ENCODE measurements around the gene DUSP10.

DUSP10 gene

DNA sequence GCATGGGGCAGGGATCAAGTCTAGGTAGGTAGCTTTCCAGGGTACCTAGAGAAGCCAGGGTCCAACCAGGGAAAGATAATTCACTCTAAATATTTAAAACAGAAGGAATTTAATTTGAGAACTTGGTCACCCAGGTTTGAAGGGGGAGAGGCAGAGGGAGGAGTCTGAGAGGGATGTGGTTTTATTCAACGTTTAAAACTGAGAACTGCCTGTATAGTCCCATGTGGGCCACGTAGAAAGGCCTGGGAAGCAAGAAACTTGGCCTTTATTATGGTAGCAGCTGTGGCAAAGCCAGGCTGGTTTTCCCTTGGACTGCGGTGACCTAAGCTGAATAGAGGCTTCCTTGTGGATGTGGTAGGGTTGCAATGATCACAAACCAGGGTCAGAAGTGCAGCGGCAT lies 42.0 kb upstream of the DUSP10 start:
- Histone ChIP-seq H3F3A (ENCODE audit: low read depth) (no peaks in the 10 kb centered on the region), H3K9me3 (ENCODE audit: insufficient read depth, low read depth, low read length) (no peaks in the 10 kb centered on the region), H3K79me2 (ENCODE audit: insufficient read depth, low read length) (no peaks in the 10 kb centered on the region), H3K4me2 (ENCODE audit: low read depth, low read length, poor library complexity, severe bottlenecking) (peak overlapping the region; percentile 79), H3K9me2 (replicated peaks; ENCODE audit: low read depth, low read length) (no peaks in the 10 kb centered on the region), H3K4me3 (ENCODE audit: low read length, poor library complexity, severe bottlenecking) (peak overlapping the region; percentile 65), H3K4me1 (ENCODE audit: insufficient read depth, low read length, poor library complexity, severe bottlenecking) (peaks cover 61% of the 10 kb centered on the region), H2AFZ (ENCODE audit: low read length) (no peak overlapping the region), H3K9ac (ENCODE audit: low read depth, low read length, poor library complexity, severe bottlenecking) (peak overlapping the region; percentile 36), H3K36me3 (ENCODE audit: insufficient read depth, low read length) (no peaks in the 10 kb centered on the region), H3K27me3 (ENCODE audit: insufficient read depth, low read length, poor library complexity, severe bottlenecking) (no peaks in the 10 kb centered on the region), H4K20me1 (ENCODE audit: insufficient read depth, low read length, poor library complexity, severe bottlenecking) (no peaks in the 10 kb centered on the region)
- TF ChIP-seq EZH2phosphoT487 (IDR thresholded peaks at IDR 0.05; ENCODE audit: borderline replicate concordance) = no peak
- TF ChIP-seq, protein P1, sequence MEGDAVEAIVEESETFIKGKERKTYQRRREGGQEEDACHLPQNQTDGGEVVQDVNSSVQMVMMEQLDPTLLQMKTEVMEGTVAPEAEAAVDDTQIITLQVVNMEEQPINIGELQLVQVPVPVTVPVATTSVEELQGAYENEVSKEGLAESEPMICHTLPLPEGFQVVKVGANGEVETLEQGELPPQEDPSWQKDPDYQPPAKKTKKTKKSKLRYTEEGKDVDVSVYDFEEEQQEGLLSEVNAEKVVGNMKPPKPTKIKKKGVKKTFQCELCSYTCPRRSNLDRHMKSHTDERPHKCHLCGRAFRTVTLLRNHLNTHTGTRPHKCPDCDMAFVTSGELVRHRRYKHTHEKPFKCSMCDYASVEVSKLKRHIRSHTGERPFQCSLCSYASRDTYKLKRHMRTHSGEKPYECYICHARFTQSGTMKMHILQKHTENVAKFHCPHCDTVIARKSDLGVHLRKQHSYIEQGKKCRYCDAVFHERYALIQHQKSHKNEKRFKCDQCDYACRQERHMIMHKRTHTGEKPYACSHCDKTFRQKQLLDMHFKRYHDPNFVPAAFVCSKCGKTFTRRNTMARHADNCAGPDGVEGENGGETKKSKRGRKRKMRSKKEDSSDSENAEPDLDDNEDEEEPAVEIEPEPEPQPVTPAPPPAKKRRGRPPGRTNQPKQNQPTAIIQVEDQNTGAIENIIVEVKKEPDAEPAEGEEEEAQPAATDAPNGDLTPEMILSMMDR (conservative IDR thresholded peaks at IDR 0.05; ENCODE audit: low read length) = no peak

DNA sequence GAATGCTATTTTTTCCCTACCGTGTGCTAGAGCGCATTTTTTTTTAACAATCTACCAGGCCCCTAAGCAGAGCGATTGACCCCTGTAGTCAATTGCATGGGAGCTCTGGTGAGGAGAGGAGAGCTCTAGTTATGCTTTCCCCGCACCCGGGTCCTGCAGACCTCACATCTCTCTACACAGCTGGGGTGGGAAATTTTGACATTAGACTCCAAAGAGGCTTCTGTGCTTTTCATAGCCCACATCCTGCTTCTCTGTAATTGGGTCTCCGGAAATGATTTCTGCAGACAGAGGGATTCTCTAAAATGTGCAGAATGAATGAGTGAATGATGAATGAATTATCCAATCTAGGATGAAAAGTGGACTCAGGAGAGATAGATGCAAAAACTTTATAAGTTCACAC lies 41.5 kb upstream of the DUSP10 start:
- H3K4me1 ChIP-seq (ENCODE audit: insufficient read depth, low read length, poor library complexity, severe bottlenecking) = peaks cover 66% of the 10 kb centered on the region
- TF ChIP-seq, protein P1 (conservative IDR thresholded peaks at IDR 0.05; ENCODE audit: low read length) = no peak

DNA sequence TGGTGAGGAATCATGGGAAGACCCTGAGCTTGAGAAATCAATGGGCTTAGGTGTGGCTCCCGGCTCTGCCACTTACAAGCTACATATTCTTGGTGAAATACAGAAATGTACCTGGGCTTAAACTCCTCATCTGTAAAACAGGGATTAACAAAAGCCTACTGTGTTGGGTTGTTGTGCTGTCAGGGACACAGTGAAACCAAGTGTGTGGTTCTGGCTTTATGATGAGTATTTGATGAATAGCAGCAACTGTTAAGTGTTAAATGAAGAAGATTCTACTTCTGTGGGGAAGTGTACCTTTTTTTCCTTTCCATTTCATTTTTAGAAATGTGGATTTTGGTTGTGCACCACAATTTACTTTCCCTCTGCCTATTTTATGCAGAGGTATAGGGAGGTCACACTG lies 41.1 kb upstream of the DUSP10 start:
- no peak for TF ChIP-seq EZH2phosphoT487 (IDR thresholded peaks at IDR 0.05; ENCODE audit: borderline replicate concordance)
- TF ChIP-seq, protein P1 (conservative IDR thresholded peaks at IDR 0.05; ENCODE audit: low read length) = no peak
- H3K27me3 ChIP-seq (ENCODE audit: insufficient read depth, low read length, poor library complexity, severe bottlenecking) = no peaks in the 10 kb centered on the region
- H3K4me1 ChIP-seq (ENCODE audit: insufficient read depth, low read length, poor library complexity, severe bottlenecking) = peaks cover 71% of the 10 kb centered on the region
- no peaks in the 10 kb centered on the region for H3K36me3 ChIP-seq (ENCODE audit: insufficient read depth, low read length)
- H3F3A ChIP-seq (ENCODE audit: low read depth) = peaks cover 5% of the 10 kb centered on the region
- no peak overlapping the region for H2AFZ ChIP-seq (ENCODE audit: low read length)
- H3K9me2 ChIP-seq (replicated peaks; ENCODE audit: low read depth, low read length) = no peaks in the 10 kb centered on the region
- no peaks in the 10 kb centered on the region for H3K9me3 ChIP-seq (ENCODE audit: insufficient read depth, low read depth, low read length)
- H3K4me2 ChIP-seq (ENCODE audit: low read depth, low read length, poor library complexity, severe bottlenecking) = peak overlapping the region; percentile 79
- H4K20me1 ChIP-seq (ENCODE audit: insufficient read depth, low read length, poor library complexity, severe bottlenecking) = no peaks in the 10 kb centered on the region
- H3K9ac ChIP-seq (ENCODE audit: low read depth, low read length, poor library complexity, severe bottlenecking) = peak overlapping the region; percentile 36
- no peaks in the 10 kb centered on the region for H3K79me2 ChIP-seq (ENCODE audit: insufficient read depth, low read length)
- H3K4me3 ChIP-seq (ENCODE audit: low read length, poor library complexity, severe bottlenecking) = peak overlapping the region; percentile 65

More for the DNA sequence above, 41.5 kb upstream of the DUSP10 start:
- Histone ChIP-seq H3K4me3 (ENCODE audit: low read length, poor library complexity, severe bottlenecking) (peak overlapping the region; percentile 65), H3K9ac (ENCODE audit: low read depth, low read length, poor library complexity, severe bottlenecking) (peak overlapping the region; percentile 36), H3K79me2 (ENCODE audit: insufficient read depth, low read length) (no peaks in the 10 kb centered on the region), H3F3A (ENCODE audit: low read depth) (peaks cover under 1% of the 10 kb centered on the region; the same call in 1 of the 2 replicates), H4K20me1 (ENCODE audit: insufficient read depth, low read length, poor library complexity, severe bottlenecking) (no peaks in the 10 kb centered on the region), H3K9me2 (replicated peaks; ENCODE audit: low read depth, low read length) (no peaks in the 10 kb centered on the region), H3K36me3 (ENCODE audit: insufficient read depth, low read length) (no peaks in the 10 kb centered on the region), H3K9me3 (ENCODE audit: insufficient read depth, low read depth, low read length) (no peaks in the 10 kb centered on the region), H2AFZ (ENCODE audit: low read length) (no peak overlapping the region), H3K27me3 (ENCODE audit: insufficient read depth, low read length, poor library complexity, severe bottlenecking) (no peaks in the 10 kb centered on the region), H3K4me2 (ENCODE audit: low read depth, low read length, poor library complexity, severe bottlenecking) (peak overlapping the region; percentile 79)
